COLO829 (cell line): ENCODE data around the gene OTC.

Experiments used
- DNase-seq: peaks from one replicate; pipeline ENCODE4 v3.0.0; 2012; ENCODE audit warnings: low spot score

The OTC gene

GRCh38 chrX:38357747-38358673 lies 5.6 kb downstream of the OTC start:
- DNase-seq = no peak

DNA sequence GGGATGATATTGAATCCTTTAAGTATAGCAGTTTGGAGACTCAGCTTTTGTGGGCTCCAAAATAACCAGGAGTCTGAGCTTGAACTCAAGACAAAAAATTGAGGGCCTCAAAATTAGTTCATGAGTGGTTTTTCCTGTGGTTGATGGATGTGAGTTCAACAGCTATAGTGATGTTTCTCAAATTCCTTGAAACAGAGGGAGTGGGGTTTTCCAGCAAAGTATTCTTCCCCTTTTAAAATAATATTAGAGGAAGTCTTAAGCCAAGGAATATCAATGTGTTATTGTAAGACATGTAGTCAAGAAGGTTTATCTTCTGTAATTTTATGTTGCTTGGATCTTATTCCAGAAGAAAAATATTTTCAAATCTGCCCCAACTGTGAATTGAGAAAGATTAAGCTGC lies 10.6 kb downstream of the OTC start:
- DNase-seq = no peak

- DNase-seq = no peak
Observed at GRCh38 chrX:38365954-38366353, 13.6 kb downstream of the OTC start.

- DNase-seq = no peak
Observed at GRCh38 chrX:38368774-38369173, 16.4 kb downstream of the OTC start.

GRCh38 chrX:38371641-38372040 lies 19.2 kb downstream of the OTC start:
- no peak for DNase-seq

DNA sequence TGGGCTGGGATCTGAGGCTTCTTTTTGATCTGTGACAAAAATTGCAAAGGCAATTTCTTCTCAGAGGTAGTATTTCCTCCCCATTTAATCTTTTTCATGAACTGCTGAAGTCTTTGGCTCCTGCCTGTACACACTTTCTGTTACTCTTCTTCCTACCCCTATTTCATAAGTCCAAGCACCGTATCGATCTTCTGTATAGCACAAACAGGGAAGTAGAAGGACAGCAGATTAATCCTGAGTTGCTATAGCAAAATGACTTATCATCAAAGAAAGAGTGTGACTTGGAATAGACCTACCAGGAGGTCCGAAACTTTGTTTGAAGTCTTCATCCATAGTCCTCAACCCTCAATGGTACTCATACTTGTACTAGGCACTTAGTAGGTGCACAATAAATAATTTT lies 22.0 kb downstream of the OTC start:
- DNase-seq = no peak

- DNase-seq = peak; percentile 13
Observed at GRCh38 chrX:38375891-38376290, 23.5 kb downstream of the OTC start.

DNA sequence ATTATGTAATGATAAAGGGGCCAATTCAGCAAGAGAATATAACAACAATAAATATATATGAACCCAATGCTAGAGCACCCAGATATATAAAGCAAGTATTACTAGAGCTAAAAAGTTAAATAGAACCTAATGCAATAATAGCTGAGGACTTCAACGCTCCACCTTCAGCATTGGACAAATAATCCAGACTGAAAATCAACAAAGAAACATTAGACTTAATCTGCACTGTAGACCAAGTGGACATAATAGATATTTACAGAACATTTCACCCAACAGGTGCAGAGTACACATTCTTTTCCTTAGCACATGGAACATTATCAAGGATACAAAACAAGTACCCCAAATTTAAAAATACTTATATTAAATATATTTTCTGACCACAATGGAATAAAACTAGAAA lies 24.3 kb downstream of the OTC start:
- DNase-seq = no peak

DNA sequence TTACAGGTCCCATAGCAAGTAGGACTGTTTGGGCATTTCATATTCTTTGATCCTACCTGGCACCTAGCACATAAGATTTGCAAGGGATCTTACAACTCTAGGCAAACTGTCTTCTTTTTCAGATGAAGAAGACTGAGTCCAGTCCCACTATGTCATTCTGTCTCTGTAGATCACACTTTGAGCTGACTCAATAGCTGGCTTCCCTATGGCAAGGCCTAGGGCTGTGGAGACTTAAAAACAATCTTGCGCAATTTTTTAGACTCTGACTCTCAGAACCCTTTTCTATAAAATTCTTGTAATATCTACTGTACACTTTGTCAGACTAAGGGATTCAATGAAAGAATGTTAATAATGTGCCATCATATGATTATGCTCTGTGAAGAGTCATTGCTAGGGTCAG lies 26.7 kb downstream of the OTC start:
- DNase-seq = no peak

GRCh38 chrX:38382663-38383062 lies 30.3 kb downstream of the OTC start:
- DNase-seq = no peak

DNA sequence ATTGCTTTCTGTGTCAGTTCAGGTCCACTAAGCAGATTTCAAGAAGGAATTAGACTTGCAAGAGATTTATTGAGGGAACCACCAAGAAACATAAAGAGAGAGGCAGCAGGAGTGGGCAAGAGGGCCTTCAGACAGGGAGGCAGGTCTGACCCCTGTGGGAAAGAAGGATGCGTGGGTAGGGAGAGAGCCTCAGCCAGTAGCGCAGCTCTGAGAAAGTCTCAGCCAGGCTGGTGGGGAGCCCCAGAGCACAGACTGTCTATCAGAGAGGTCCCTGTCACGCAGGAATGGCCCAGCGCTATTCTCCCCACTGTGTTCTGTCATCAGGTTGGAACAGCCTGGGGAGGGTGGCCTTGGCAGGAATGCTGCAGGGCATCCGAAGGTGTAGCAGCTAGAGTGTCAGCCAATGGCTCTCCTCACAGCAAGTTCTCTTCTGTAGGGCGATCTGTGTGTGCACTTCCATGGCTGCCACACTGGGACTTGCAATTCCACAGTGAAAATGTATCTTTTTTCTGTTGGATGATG lies 48.0 kb downstream of the OTC start:
- DNase-seq = no peak

GRCh38 chrX:38402118-38402517 lies 49.7 kb downstream of the OTC start:
- no peak for DNase-seq

DNA sequence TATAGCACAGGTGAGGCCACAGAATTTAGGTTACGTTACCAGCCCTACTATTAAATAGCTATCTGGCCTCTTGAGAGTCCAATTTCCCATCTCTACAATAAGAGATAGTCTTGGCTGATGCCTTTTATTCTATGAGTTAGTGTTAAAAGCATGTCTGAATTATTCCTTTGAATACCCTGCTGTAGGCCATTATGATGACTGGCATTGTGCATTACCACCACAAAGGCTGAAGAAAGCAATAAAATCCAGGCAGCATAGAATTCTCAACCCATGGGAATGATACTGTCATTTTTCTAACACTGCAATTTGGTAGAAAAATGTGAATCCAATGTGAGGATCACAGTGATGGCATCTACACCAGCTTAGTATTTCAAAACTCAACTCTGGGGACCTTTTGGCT lies 51.4 kb downstream of the OTC start:
- DNase-seq = no peak

- no peak for DNase-seq
Observed at GRCh38 chrX:38407126-38407525, 54.7 kb downstream of the OTC start.

GRCh38 chrX:38409289-38409688 lies 56.9 kb downstream of the OTC start:
- peak; percentile 26 for DNase-seq

- DNase-seq = no peak
Observed at GRCh38 chrX:38426785-38427184, 74.4 kb downstream of the OTC start.

DNA sequence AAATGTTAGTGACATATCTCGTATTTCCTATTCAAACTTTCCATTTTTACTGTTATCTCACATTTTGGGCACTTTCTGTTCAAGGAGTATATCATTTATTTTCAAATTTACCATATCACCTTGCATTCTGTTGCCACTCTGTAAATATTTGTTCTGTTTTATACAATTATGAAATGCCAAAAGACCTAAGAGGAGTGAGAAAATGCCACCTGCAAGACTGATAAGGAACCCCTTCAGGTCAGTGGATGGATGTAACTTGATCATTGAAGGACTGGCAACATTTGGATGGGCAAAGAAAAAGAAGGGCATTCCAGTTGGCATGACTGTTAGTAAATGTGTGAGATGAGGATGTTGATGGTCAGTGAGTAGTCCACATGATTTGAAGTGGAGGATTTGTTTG lies 79.1 kb downstream of the OTC start:
- no peak for DNase-seq

DNA sequence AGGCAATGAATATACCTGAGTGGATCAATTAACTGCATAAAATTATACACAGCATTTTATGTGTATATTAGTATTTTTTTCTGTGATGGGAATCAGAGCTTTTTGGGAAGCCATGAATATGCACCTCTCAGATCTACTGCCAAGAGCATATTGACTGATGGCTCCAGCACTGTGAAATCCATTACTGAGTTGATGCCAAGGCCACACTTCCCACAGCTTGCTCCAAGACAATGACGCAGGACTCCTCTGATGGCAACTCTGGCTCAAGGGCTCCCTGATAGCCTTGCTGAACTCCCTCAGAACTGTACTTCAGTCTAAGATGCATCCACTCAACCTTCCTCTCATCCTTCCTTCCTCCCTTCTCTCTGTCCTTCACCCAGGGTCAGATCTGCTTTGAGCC lies 82.7 kb downstream of the OTC start:
- no peak for DNase-seq

GRCh38 chrX:38437093-38437492 lies 84.7 kb downstream of the OTC start:
- no peak for DNase-seq

- no peak for DNase-seq
Observed at GRCh38 chrX:38438321-38438720, 85.9 kb downstream of the OTC start.

GRCh38 chrX:38452603-38453002 lies 100.2 kb downstream of the OTC start:
- DNase-seq = no peak

DNA sequence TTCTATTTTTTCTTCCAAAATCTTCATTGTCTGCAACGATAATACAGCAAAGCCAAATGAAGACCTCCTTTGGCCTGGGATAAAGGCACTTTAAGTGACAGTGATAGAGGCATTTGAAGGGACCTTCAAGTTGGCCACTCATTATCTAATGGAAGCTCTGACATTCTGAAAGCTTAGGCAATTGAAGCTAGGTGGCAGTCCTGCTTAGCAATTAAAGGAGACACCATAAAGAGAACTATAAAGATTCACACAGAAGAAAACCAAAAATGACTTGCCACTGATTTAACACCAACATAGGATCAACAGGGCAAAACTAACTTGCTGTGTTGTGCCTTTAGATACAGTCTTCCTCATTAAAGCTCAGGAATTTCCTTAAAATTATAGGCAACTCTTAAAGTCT lies 105.7 kb downstream of the OTC start:
- no peak for DNase-seq

DNA sequence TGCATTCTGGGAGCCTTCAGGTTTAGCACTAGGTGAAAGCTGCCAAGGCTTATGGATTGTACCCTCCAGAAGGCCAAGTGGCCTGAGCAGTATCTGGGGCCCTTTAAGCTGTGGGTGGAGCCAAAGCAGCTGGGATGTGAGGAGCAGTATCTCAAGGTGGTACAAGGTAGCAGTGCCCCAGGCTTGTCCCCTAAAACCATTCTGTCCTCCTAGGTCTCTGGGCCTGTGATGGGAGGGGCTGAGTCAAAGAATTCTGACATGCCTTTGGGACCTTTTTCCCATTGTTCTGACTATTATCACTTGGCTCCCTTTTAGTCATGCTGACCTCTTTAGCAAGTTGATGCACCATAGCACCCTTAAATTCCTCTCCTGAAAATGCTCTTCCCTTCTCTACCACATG lies 109.9 kb downstream of the OTC start:
- no peak for DNase-seq

GRCh38 chrX:38465686-38466085 lies 113.3 kb downstream of the OTC start:
- DNase-seq = no peak
